ENCODE measurements around the gene ELL.
"Not testable (repeated sequence)": the region's sequence is repeated elsewhere in the genome, so short reads cannot be mapped to it uniquely, and the experiment has no call there.

DNA sequence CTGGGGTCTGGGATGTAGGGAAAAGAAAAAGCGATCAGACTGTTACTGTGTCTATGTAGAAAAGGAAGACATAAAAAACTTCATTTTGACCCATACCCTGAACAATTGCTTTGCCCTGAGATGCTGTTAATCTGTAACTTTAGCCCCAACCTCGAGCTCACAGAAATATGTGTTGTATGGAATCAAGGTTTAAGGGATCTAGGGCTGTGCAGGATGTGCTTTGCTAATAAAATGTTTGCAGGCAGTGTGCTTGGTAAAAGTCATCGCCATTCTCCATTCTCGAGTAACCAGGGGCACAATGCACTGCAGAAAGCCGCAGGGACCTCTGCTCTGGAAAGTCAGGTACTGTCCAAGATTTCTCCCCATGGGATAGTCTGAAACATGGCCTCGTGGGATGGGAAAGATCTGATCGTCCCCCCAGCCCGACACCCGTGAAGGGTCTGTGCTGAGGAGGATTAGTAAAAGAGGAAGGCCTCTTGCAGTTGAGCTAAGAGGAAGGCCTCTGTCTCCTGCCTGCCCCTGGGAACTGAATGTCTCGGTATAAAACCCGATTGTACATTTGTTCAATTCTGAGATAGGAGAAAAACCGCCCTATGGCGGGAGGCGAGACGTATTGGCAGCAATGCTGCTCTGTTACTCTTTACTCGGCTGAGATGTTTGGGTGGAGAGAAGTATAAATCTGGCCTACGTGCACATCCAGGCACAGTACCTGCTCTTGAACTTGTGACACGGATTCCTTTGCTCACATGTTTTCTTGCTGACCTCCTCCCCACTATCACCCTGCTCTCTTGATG lies 119.2 kb downstream of the ELL start:
- TF ChIP-seq, protein P1, sequence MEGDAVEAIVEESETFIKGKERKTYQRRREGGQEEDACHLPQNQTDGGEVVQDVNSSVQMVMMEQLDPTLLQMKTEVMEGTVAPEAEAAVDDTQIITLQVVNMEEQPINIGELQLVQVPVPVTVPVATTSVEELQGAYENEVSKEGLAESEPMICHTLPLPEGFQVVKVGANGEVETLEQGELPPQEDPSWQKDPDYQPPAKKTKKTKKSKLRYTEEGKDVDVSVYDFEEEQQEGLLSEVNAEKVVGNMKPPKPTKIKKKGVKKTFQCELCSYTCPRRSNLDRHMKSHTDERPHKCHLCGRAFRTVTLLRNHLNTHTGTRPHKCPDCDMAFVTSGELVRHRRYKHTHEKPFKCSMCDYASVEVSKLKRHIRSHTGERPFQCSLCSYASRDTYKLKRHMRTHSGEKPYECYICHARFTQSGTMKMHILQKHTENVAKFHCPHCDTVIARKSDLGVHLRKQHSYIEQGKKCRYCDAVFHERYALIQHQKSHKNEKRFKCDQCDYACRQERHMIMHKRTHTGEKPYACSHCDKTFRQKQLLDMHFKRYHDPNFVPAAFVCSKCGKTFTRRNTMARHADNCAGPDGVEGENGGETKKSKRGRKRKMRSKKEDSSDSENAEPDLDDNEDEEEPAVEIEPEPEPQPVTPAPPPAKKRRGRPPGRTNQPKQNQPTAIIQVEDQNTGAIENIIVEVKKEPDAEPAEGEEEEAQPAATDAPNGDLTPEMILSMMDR (conservative IDR thresholded peaks at IDR 0.05) = not testable (repeated sequence)
- TF ChIP-seq EZH2 (IDR thresholded peaks at IDR 0.05; ENCODE audit: low read depth) = not testable (repeated sequence)
